Dendritic cell treated with granulocyte-macrophage colony-stimulating factor and Interleukin-4, amounts not matched to agents 40 ng/mL and 50 ng/mL, for 4 days (primary cell): ENCODE results near the gene AGRN.
"Not testable (repeated sequence)": the region's sequence is repeated elsewhere in the genome, so short reads cannot be mapped to it uniquely, and the experiment has no call there.

Source experiments
- H3K27ac Mint-ChIP-seq: one replicate; pipeline ENCODE4 v1.8.0; 2022; ENCODE audit warnings: mild to moderate bottlenecking, mixed read lengths
- H3K27me3 Mint-ChIP-seq: one replicate; pipeline ENCODE4 v1.8.0; 2022; ENCODE audit warnings: mild to moderate bottlenecking, mixed read lengths
- H3K36me3 Mint-ChIP-seq: one replicate; pipeline ENCODE4 v1.8.0; 2022; ENCODE audit warnings: low read depth, mixed read lengths
- H3K4me1 Mint-ChIP-seq: one replicate; pipeline ENCODE4 v1.8.0; 2022; ENCODE audit warnings: low read depth, mixed read lengths
- H3K4me3 Mint-ChIP-seq: one replicate; pipeline ENCODE4 v1.8.0; 2022; ENCODE audit warnings: mild to moderate bottlenecking, moderate library complexity, mixed read lengths
- H3K9me3 Mint-ChIP-seq: one replicate; pipeline ENCODE4 v1.8.0; 2022; ENCODE audit warnings: mixed read lengths
- intact Hi-C: fragments of 100-400 bp; cut with micrococcal nuclease; formaldehyde crosslinking; loops from one replicate; pipeline ENCODE4 v1.15.0; 2022

Gene AGRN

GRCh38 chr1:978069-978834, 41.7 kb upstream of the AGRN start:
- Mint-ChIP-seq H3K4me1 (peaks cover 5% of the 10 kb centered on the region), H3K9me3 (no peaks in the 10 kb centered on the region), H3K27me3 (peaks cover 55% of the 10 kb centered on the region), H3K36me3 (no peaks in the 10 kb centered on the region), H3K4me3 (no peak overlapping the region), H3K27ac (no peak overlapping the region)
- intact Hi-C loops = no loop called here

GRCh38 chr1:978835-979743, 40.8 kb upstream of the AGRN start:
- no peak overlapping the region for H3K27ac Mint-ChIP-seq
- no peak overlapping the region for H3K4me3 Mint-ChIP-seq
- H3K27me3 Mint-ChIP-seq = peaks cover 57% of the 10 kb centered on the region
- peaks cover 5% of the 10 kb centered on the region for H3K4me1 Mint-ChIP-seq
- H3K36me3 Mint-ChIP-seq = no peaks in the 10 kb centered on the region
- H3K9me3 Mint-ChIP-seq = no peaks in the 10 kb centered on the region
- intact Hi-C loops = no loop called here

GRCh38 chr1:979744-980072, 40.2 kb upstream of the AGRN start:
- Mint-ChIP-seq H3K4me3 (no peak overlapping the region), H3K36me3 (no peaks in the 10 kb centered on the region), H3K4me1 (peaks cover 5% of the 10 kb centered on the region), H3K27ac (no peak overlapping the region), H3K27me3 (peaks cover 52% of the 10 kb centered on the region), H3K9me3 (no peaks in the 10 kb centered on the region)
- intact Hi-C loops = no loop called here

GRCh38 chr1:980137-980571, 39.8 kb upstream of the AGRN start:
- Mint-ChIP-seq H3K4me1 (peaks cover 5% of the 10 kb centered on the region), H3K36me3 (no peaks in the 10 kb centered on the region), H3K27me3 (peaks cover 53% of the 10 kb centered on the region), H3K4me3 (no peak overlapping the region), H3K27ac (no peak overlapping the region), H3K9me3 (no peaks in the 10 kb centered on the region)
- intact Hi-C loops = no loop called here

GRCh38 chr1:980602-981395, 39.1 kb upstream of the AGRN start:
- no peaks in the 10 kb centered on the region for H3K9me3 Mint-ChIP-seq
- H3K27ac Mint-ChIP-seq = no peak overlapping the region
- H3K4me3 Mint-ChIP-seq = no peak overlapping the region
- intact Hi-C loops = no loop called here
- H3K27me3 Mint-ChIP-seq = peaks cover 52% of the 10 kb centered on the region
- H3K4me1 Mint-ChIP-seq = peaks cover 3% of the 10 kb centered on the region
- H3K36me3 Mint-ChIP-seq = no peaks in the 10 kb centered on the region

GRCh38 chr1:981491-981954, 38.4 kb upstream of the AGRN start:
- no peaks in the 10 kb centered on the region for H3K4me1 Mint-ChIP-seq
- peaks cover 56% of the 10 kb centered on the region for H3K27me3 Mint-ChIP-seq
- no peaks in the 10 kb centered on the region for H3K36me3 Mint-ChIP-seq
- no peaks in the 10 kb centered on the region for H3K9me3 Mint-ChIP-seq
- intact Hi-C loops = no loop called here
- H3K4me3 Mint-ChIP-seq = no peak overlapping the region
- no peak overlapping the region for H3K27ac Mint-ChIP-seq

- Mint-ChIP-seq H3K4me1 (no peaks in the 10 kb centered on the region), H3K36me3 (no peaks in the 10 kb centered on the region), H3K4me3 (no peak within 1 kb of the TSS), H3K27ac (no peak within 1 kb of the TSS), H3K9me3 (no peaks in the 10 kb centered on the region), H3K27me3 (peaks cover 58% of the 10 kb centered on the region)
- intact Hi-C loops = no loop called here
These were observed 37.9 kb upstream of the AGRN start, which contains the start of gene PERM1 for GRCh38 chr1:981955-982558. Gene PERM1, minus strand, starts transcription at chr1:982093. Its CDS starts 1,064 bp downstream, at chr1:981029.

GRCh38 chr1:982765-983436, 37.0 kb upstream of the AGRN start:
- H3K9me3 Mint-ChIP-seq = no peaks in the 10 kb centered on the region
- H3K36me3 Mint-ChIP-seq = no peaks in the 10 kb centered on the region
- no peaks in the 10 kb centered on the region for H3K4me1 Mint-ChIP-seq
- H3K4me3 Mint-ChIP-seq = no peak overlapping the region
- intact Hi-C loops = no loop called here
- no peak overlapping the region for H3K27ac Mint-ChIP-seq
- H3K27me3 Mint-ChIP-seq = peaks cover 65% of the 10 kb centered on the region

- intact Hi-C loops = loop anchor here (2.0 kb wide), 1 partner anchor 81 kb away; no protein-coding TSS in a partner anchor
- no peaks in the 10 kb centered on the region for H3K4me1 Mint-ChIP-seq
These were observed 36.0 kb upstream of the AGRN start for GRCh38 chr1:983798-984475.

GRCh38 chr1:984476-984814, 35.5 kb upstream of the AGRN start:
- Mint-ChIP-seq H3K9me3 (no peaks in the 10 kb centered on the region), H3K4me3 (no peak overlapping the region)
- intact Hi-C loops = loop anchor here (2.0 kb wide), 1 partner anchor 80 kb away; no protein-coding TSS in a partner anchor

More at GRCh38 chr1:983798-984475, 36.0 kb upstream of the AGRN start:
- Mint-ChIP-seq H3K27ac (no peak overlapping the region), H3K9me3 (no peaks in the 10 kb centered on the region), H3K36me3 (no peaks in the 10 kb centered on the region), H3K4me3 (no peak overlapping the region), H3K27me3 (peaks cover 71% of the 10 kb centered on the region)

GRCh38 chr1:985126-985525, 34.8 kb upstream of the AGRN start:
- H3K4me3 Mint-ChIP-seq = no peak overlapping the region
- intact Hi-C loops = loop anchor here (2.0 kb wide), 1 partner anchor 80 kb away; no protein-coding TSS in a partner anchor
- no peaks in the 10 kb centered on the region for H3K36me3 Mint-ChIP-seq
- H3K4me1 Mint-ChIP-seq = no peaks in the 10 kb centered on the region
- H3K27me3 Mint-ChIP-seq = peaks cover 77% of the 10 kb centered on the region
- H3K27ac Mint-ChIP-seq = no peak overlapping the region
- H3K9me3 Mint-ChIP-seq = no peaks in the 10 kb centered on the region

More at GRCh38 chr1:984476-984814, 35.5 kb upstream of the AGRN start:
- no peaks in the 10 kb centered on the region for H3K36me3 Mint-ChIP-seq
- H3K4me1 Mint-ChIP-seq = no peaks in the 10 kb centered on the region
- peaks cover 73% of the 10 kb centered on the region for H3K27me3 Mint-ChIP-seq
- H3K27ac Mint-ChIP-seq = no peak overlapping the region

GRCh38 chr1:988061-988460, 31.9 kb upstream of the AGRN start:
- H3K4me1 Mint-ChIP-seq, intact Hi-C loops, H3K27ac Mint-ChIP-seq, H3K36me3 Mint-ChIP-seq, H3K4me3 Mint-ChIP-seq: not testable (repeated sequence)
- peaks cover 85% of the 10 kb centered on the region for H3K27me3 Mint-ChIP-seq
- peaks cover 13% of the 10 kb centered on the region for H3K9me3 Mint-ChIP-seq
